Thoracic aorta (tissue), 2 donors: ENCODE measurements around the gene PEX3. TPM values are rescaled to one million over a fixed set of nuclear protein-coding genes. Genes with fewer than 3 reads are reported as not detected.
"Not testable (repeated sequence)": the region's sequence is repeated elsewhere in the genome, so short reads cannot be mapped to it uniquely, and the experiment has no call there.

Experiments used
- ATAC-seq: fragments of 150-250 bp; one replicate; pipeline ENCODE4 v1.8.0; 2017; ENCODE audit warnings: low read depth; ENCODE audit not compliant: insufficient number of reproducible peaks, low FRiP score
- DNase-seq: peaks from one replicate; pipeline ENCODE4 v3.0.0-alpha.2; 2020; ENCODE audit warnings: low spot score
- H3K27ac ChIP-seq, 2 donors: fragments of 200-600 bp; sonication (generic); 1 replicate in 1 of 2; 2 replicates in 1 of 2; pipeline ENCODE4 v1.5.1; 2016; ENCODE audit warnings: mild to moderate bottlenecking in 2 of 2, moderate library complexity in 2 of 2
- H3K27me3 ChIP-seq: fragments of 200-600 bp; sonication (generic); replicated peaks from 2 replicates; pipeline ENCODE4 v1.6.0; 2016; ENCODE audit warnings: mild to moderate bottlenecking; ENCODE audit not compliant: insufficient read depth
- H3K36me3 ChIP-seq: fragments of 200-600 bp; sonication (generic); one replicate; pipeline ENCODE4 v1.5.1; 2016
- H3K4me1 ChIP-seq, 2 donors: fragments of 200-600 bp; sonication (generic); 1 replicate in 1 of 2; 2 replicates in 1 of 2; pipeline versions ENCODE4 v1.5.1 to v1.6.0; 2016; ENCODE audit warnings: low read depth in 2 of 2, mild to moderate bottlenecking in 1 of 2; ENCODE audit not compliant: control insufficient read depth in 1 of 2
- H3K4me3 ChIP-seq: fragments of 200-600 bp; sonication (generic); 2 replicates; pipeline ENCODE4 v1.5.1; 2016; ENCODE audit warnings: mild to moderate bottlenecking
- H3K9me3 ChIP-seq: fragments of 200-600 bp; sonication (generic); 2 replicates; pipeline ENCODE4 v1.5.1; 2016
- total RNA-seq, 2 donors: library from RNA; depleted of rRNA; stranded (reverse); fragments of >200 nt; gene quantifications; one replicate each; pipeline versions ENCODE4 v1.1.0 to v1.2.3, GENCODE V29; 2016
- TF ChIP-seq, protein P1 (sequence below): fragments of 200-600 bp; sonication (generic); IDR thresholded peaks from one replicate; pipeline ENCODE4 v1.5.1; 2019; ENCODE audit warnings: antibody characterized with exemption

PEX3 gene
- total RNA-seq, 2 donors from 2014 or later: 11.4 to 16.2 TPM

DNA sequence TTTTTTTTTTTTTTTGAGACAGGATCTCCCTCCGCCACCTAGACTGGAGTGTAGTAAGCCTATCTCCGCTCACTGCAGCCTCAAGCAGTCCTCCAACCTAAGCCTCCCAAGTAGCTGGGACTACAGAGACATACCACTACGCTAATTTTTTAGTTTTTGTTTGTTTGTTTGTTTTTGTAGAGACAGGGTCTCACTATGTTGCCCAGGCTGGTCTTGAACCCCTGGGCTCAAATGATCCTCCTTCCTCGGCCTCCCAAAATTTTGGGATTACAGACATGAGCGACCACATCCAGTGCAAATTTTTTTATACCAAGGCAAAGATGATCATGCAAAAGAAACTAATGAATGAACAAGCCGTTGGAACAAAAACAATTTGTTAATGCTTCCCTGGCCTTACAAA lies 55.6 kb downstream of the PEX3 start:
- no peaks in the 10 kb centered on the region for H3K9me3 ChIP-seq
- no peaks in the 10 kb centered on the region for H3K27me3 ChIP-seq
- TF ChIP-seq, protein P1, sequence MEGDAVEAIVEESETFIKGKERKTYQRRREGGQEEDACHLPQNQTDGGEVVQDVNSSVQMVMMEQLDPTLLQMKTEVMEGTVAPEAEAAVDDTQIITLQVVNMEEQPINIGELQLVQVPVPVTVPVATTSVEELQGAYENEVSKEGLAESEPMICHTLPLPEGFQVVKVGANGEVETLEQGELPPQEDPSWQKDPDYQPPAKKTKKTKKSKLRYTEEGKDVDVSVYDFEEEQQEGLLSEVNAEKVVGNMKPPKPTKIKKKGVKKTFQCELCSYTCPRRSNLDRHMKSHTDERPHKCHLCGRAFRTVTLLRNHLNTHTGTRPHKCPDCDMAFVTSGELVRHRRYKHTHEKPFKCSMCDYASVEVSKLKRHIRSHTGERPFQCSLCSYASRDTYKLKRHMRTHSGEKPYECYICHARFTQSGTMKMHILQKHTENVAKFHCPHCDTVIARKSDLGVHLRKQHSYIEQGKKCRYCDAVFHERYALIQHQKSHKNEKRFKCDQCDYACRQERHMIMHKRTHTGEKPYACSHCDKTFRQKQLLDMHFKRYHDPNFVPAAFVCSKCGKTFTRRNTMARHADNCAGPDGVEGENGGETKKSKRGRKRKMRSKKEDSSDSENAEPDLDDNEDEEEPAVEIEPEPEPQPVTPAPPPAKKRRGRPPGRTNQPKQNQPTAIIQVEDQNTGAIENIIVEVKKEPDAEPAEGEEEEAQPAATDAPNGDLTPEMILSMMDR: no peak
- no peak overlapping the region for H3K4me3 ChIP-seq
- peaks cover 9 to 12% of the 10 kb centered on the region in 2 donors for H3K4me1 ChIP-seq
- DNase-seq (no peak), ATAC-seq (no peak)
- no peak overlapping the region for H3K27ac ChIP-seq
- peaks cover 9% of the 10 kb centered on the region for H3K36me3 ChIP-seq

GRCh38 chr6:143506620-143507019 lies 56.0 kb downstream of the PEX3 start:
- DNase-seq (no peak), ATAC-seq (no peak)
- H3K36me3 ChIP-seq: peaks cover 9% of the 10 kb centered on the region
- TF ChIP-seq, protein P1: no peak
- H3K4me1 ChIP-seq: peaks cover 9 to 12% of the 10 kb centered on the region in 2 donors
- no peaks in the 10 kb centered on the region for H3K27me3 ChIP-seq
- no peak overlapping the region for H3K4me3 ChIP-seq
- H3K27ac ChIP-seq: no peak overlapping the region
- no peaks in the 10 kb centered on the region for H3K9me3 ChIP-seq

DNA sequence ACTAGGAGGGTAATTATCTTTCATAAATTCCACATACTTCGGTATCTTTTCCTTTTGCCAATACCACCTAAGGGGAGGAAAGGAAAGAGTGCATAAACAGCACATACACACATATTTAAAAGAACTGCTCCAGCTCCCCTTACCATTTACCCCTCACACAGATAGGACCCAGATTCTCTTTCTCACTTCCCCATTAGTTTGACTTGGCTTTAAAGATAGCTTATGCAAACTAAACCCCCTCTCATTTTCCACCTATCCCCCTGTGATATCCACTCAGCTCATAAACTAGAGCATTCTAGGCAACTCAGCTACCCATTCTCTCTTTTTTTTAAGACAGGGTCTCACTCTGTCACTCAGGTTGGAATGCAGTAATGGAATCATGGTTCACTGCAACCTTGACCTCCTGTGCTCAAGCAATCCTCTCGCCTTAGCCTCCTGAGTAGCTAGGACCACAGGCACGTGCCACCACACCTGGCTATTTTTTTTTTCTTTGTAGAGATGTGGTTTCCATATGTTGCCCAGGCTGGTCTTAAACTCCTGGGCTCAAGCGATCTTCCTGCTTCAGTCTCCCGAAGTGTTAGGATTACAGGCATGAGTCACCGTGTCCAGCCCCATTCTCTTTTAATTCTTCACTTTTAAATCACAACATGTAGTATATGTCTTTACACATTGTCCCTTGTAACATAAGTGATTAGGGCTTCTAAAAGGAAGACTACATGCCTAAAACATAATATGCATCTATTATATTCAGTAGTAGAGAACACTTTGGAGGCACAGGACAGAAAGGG lies 56.9 kb downstream of the PEX3 start:
- Histone ChIP-seq H3K36me3 (peaks cover 6% of the 10 kb centered on the region), H3K9me3 (no peaks in the 10 kb centered on the region), H3K4me1 (peaks cover 12 to 14% of the 10 kb centered on the region in 2 donors), H3K27ac (no peak overlapping the region), H3K4me3 (no peak overlapping the region), H3K27me3 (no peaks in the 10 kb centered on the region)
- DNase-seq (no peak), ATAC-seq (no peak)
- TF ChIP-seq, protein P1: no peak

DNA sequence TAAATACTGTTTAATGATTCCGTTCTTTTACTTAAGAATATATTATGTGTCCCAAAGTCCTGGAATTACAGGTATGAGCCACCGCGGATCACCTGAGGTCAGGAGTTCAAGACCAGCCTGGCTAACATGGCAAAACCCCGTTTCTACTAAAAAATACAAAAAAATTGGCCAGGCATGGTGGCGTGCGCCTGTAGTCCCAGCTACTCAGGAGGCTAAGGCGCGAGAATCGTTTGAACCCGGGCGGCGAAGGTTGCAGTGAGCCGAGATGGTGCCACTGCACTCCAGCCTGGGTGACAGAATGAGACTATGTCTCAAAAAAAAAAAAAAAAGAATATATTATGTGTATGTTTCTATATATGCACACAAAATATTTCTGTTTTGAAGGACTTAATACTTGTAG lies 59.7 kb downstream of the PEX3 start:
- H3K27ac ChIP-seq, H3K9me3 ChIP-seq, DNase-seq, H3K36me3 ChIP-seq, ATAC-seq, H3K27me3 ChIP-seq: not testable (repeated sequence)
- Histone ChIP-seq H3K4me3 (peak overlapping the region; percentile 82), H3K4me1 (peaks cover 16 to 23% of the 10 kb centered on the region in 2 donors)

DNA sequence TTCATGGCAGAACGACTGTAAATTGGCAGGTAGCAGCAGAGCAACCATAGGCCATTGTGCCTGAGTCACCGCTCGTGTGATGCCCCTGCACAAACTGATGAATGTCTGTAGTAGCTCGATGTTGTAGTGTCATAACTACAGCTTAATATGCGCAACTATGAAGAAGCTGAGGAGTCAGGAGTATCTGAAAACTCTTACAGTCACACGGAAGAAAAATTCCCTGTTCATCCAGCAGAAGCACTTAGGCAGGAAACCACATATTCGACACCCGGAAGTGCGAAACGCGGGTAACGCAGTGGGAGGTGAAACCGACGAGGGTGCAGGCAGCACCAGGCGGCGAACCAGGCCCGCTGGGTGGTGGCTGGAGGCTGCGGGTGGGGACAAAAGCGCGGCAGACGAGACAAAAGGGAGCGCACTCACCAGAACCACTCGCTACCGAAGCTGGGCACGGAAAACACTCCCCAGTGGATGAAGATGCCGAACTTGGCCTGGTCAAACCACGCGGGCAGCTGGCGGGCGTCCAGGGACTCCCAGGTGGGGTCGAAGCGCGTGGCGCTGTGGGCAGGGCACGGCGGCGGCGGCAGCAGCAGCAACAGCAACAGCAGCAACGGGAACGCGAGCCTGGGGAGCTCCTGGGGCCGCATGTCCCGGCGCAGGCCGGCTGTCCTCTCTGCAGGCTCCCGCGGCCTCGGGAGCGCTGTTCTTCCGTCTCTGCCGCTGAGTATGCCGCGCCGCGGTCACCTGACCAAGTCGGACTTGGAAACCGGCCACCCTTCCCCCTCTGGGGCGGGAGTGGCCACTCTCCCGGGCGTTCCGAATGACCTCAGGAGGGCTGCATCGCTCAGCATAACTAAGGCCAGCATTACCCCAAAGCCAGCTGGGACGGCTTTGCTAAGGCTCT lies 60.6 kb downstream of the PEX3 start, which contains the start of gene FUCA2:
FUCA2 (minus strand) TSS at position 730 of the 901 bp plus-strand sequence; CDS start at position 644, 86 bp downstream.
- Histone ChIP-seq H3K27ac (peak within 1 kb of the TSS; percentile 77 to 82), H3K4me3 (peak within 1 kb of the TSS; percentile 82), H3K27me3 (no peaks in the 10 kb centered on the region), H3K9me3 (no peaks in the 10 kb centered on the region), H3K4me1 (peaks cover 18 to 25% of the 10 kb centered on the region in 2 donors), H3K36me3 (peaks cover 5% of the 10 kb centered on the region)
- TF ChIP-seq, protein P1: peak; percentile 11
- ATAC-seq: peak; percentile 87
- peak; percentile 72 for DNase-seq
